LNCaP clone FGC (cell line): ENCODE measurements around the gene PMIS2.

ENCODE experiments used
- DNase-seq: peaks from one replicate; pipeline ENCODE4 v3.0.0-alpha.2; 2011; ENCODE audit warnings: low read depth
- H3K4me3 ChIP-seq: 2 replicates; pipeline ENCODE4 v1.5.1; 2011; ENCODE audit warnings: mild to moderate bottlenecking, low read depth, low read length, control low read depth
- CTCF ChIP-seq: IDR thresholded peaks from 2 replicates; pipeline ENCODE4 v1.5.1; 2012; ENCODE audit warnings: mild to moderate bottlenecking; ENCODE audit not compliant: control insufficient read depth, insufficient read depth; ENCODE audit errors: extremely low read depth

The PMIS2 gene

GRCh38 chr19:35607661-35608060, 21.7 kb downstream of the PMIS2 start:
- no peak overlapping the region for H3K4me3 ChIP-seq
- no peak for DNase-seq
- TF ChIP-seq CTCF: no peak

- TF ChIP-seq CTCF: no peak
- H3K4me3 ChIP-seq: no peak overlapping the region
- DNase-seq: no peak
These were observed 22.3 kb downstream of the PMIS2 start for GRCh38 chr19:35608251-35608650.

- no peak for DNase-seq
- TF ChIP-seq CTCF: no peak
- H3K4me3 ChIP-seq: no peak overlapping the region
These were observed 23.9 kb downstream of the PMIS2 start for GRCh38 chr19:35609851-35610353.

- DNase-seq: no peak
- H3K4me3 ChIP-seq: peak overlapping the region; percentile 79
- no peak for TF ChIP-seq CTCF
These were observed 26.2 kb downstream of the PMIS2 start for GRCh38 chr19:35612224-35612558.

GRCh38 chr19:35612559-35613321, 26.8 kb downstream of the PMIS2 start, which contains the start of gene HAUS5:
HAUS5 (plus strand) TSS chr19:35612735; CDS start chr19:35612795, 60 bp downstream.
- 0 out of 2 replicates have a peak, but pooled peaks have one; percentile 11 for TF ChIP-seq CTCF

GRCh38 chr19:35613574-35613973, 27.6 kb downstream of the PMIS2 start:
- H3K4me3 ChIP-seq: peak overlapping the region; percentile 79
- no peak for DNase-seq
- TF ChIP-seq CTCF: no peak

More at GRCh38 chr19:35612559-35613321, 26.8 kb downstream of the PMIS2 start, which contains the start of gene HAUS5:
- H3K4me3 ChIP-seq: peak within 1 kb of the TSS; percentile 79
- DNase-seq: peak; percentile 76
